Superior temporal gyrus (tissue), 1 donor: ENCODE results near the gene ARHGAP28.
A peak's percentile ranks its signal among the peaks of the same experiment; 100 is the strongest.

Experiments used
- DNase-seq: peaks from one replicate; pipeline ENCODE4 v3.0.0-alpha.2; 2016; ENCODE audit errors: extremely low spot score

Gene ARHGAP28

DNA sequence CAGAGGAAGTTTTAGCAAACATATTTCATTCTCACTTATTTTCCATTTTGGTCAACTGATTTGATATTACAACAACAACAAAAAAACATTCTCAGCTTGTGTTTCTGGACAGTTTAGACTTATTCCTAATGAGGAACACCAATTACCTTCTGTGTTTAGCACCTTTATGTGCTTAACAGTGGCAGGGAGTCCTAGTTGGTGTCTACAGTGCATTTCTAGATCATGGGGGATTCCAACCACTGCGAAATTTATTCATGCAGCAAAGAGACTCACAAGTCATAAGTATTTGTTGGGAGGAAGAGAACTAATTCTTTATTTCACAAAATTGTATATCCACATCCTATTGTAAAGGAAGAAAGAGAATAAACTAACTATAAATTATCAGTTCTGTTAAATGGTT lies 4.2 kb downstream of the ARHGAP28 start:
- no peak for DNase-seq

GRCh38 chr18:6734726-6735430 lies 5.4 kb downstream of the ARHGAP28 start:
- DNase-seq = no peak

GRCh38 chr18:6737833-6738232 lies 8.3 kb downstream of the ARHGAP28 start:
- DNase-seq = no peak

- DNase-seq = no peak
Observed at GRCh38 chr18:6738622-6739021, 9.1 kb downstream of the ARHGAP28 start.

- peak; percentile 22 for DNase-seq
Observed at GRCh38 chr18:6741232-6741663, 11.7 kb downstream of the ARHGAP28 start.

- DNase-seq = no peak
Observed at GRCh38 chr18:6741786-6742185, 12.3 kb downstream of the ARHGAP28 start.

DNA sequence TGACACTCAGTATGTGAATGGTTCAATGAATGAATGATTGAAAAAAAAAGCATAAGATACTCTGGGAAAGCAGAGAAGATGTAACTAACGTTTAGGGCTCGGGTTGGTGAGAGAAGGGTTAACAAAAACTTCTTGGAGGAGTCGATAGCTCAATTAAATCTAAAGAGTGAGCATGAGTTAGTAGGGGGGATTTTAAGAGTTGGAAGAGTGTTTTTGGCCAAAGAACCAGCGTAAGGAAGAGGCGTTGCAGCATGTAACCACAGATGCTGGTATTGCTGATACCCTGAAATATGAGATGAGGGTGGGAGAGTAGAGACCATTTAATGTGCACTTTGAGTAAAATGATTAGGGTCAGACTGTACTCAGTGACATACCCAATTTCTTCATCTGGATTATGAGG lies 14.5 kb downstream of the ARHGAP28 start:
- no peak for DNase-seq

DNA sequence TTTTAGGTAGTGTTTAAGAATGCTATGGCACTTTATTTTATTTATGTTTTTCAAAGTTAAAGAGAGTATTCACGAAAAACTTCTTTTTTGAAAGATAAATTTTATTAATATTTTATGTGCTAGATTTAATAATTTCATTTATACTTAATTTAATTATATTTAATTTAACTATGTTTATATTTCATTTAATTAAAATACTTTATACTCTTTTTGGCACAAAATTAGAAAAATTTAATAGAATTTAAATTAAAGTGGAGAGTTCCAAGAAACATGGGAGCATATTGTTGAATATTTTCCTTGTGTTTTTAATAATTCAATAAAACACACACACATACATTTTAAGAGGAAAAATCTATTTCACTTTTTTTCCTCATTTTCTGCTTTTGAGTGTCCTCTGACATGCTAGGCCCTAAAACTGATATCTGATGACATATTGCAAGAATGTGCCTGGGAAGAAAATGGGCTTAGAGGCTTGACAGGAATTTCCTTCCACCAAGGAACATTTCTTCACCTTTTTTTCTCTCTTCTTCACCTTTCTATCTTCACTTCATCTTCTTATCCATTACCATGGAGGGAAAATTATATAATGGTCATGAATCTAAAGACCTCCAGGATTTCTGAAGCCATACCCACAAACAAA lies 15.4 kb downstream of the ARHGAP28 start:
- no peak for DNase-seq

DNA sequence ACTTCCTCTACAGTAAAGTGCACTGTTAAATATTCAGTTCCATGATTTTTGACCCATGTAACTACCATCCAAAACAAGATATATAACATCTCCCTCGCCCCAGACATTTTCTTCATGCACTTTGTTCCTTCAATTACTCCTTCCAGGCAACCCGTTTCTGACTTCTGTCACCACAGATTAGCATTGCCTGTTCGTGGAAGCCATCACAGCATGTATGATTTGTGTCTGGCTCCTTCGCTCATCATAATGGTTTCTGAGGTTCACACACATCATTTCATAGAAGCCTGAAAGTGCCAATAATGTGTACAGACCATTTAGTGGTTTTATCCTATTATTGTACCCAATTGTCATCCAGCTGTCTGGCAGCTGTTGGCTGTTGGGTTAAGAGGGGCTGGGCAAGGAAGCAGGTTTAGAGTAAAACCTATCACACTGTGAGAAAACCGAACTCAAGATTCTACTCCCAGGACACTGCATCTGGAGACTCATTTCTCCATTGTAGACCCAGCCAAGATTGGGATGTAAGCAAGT lies 16.1 kb downstream of the ARHGAP28 start:
- no peak for DNase-seq

GRCh38 chr18:6746386-6746960 lies 17.0 kb downstream of the ARHGAP28 start:
- DNase-seq = no peak

DNA sequence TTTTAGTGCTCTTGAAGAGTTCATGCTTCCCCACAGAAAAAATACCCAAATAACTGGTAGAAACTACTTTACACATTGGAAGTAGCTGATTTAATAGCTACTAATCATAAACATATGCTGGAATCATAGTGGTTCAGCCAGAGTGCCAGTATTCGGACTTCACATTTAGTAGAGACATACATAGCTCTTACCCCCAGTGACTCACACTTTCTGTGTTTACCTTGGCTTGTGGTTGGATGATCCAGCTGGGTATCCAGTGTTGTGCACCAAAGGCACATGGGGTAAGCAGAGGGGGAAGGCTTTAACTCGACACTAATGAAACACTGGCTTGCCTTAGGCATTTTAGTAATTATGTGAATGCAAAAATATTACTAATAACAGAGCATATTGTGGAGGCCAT lies 18.1 kb downstream of the ARHGAP28 start:
- DNase-seq = no peak

DNA sequence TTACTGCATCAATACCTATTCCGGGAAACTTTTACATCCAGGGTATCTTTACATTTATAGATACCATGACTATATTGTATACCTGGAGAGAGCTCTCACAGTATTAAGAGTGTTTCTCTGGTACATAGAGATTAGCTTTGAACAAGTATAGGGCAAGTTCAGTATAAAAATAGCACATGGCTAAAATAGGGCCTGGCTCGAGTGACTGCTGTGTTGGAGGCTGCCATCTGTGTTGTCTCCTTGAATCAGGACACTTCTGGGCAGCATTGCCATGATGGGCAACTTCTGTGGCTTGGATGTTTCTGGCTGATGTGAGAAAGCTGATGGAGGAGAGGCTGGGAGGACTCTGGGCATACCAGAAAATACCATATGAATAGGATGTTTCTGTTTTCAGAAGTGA lies 18.7 kb downstream of the ARHGAP28 start:
- DNase-seq = no peak

DNA sequence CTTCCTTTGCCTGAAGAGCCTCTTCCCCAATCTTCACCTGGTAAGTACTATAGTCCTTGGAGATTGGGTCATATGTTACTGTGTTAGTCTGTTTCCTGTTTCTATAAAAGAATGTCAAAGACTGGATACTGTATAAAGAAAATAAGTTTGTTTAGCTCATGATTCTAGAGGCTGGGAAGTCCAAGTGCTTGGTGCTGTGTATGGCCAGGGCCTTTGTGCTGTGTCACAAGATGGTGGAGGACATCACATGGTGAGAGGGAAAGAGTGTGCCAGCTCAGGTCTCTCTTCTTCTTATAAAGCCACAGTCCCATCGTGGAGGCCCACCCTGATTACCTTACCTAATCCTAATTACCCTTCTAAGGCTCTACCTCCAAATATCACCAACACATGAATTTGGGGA lies 20.9 kb downstream of the ARHGAP28 start:
- DNase-seq = no peak

- DNase-seq = no peak
Observed at GRCh38 chr18:6751222-6751621, 21.7 kb downstream of the ARHGAP28 start.

DNA sequence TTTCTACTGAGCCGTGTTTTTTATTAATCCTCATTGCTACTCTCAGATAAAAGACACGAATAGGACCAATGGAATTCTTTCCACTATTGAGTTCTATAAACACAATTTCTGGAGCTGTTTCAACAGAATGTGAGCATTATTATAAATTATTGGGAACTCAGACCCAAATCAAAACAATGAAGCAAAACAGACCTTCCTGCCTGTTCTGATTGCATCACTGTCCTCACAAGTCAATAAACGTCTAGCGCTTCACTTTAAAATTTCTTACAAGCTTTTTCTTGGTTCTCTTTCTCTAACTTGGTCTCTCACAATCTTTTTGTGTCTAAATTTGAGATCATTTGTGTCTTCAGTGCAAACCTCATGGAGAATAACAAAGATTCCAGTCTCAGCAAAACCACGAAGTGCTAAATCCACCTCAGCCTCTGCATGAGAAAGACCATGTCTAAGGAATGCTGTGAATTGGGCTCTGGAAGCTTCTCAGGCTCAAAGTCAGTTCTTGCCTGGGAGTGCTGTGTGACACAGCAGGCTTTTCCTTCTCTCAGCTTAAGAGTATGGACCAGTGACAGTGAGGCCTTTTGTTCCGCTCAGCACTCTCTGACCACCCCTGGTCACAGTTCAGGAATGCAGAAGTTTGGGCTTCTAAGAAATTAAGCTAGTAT lies 22.8 kb downstream of the ARHGAP28 start:
- no peak for DNase-seq

GRCh38 chr18:6755107-6755506 lies 25.6 kb downstream of the ARHGAP28 start:
- no peak for DNase-seq

GRCh38 chr18:6757931-6758330 lies 28.4 kb downstream of the ARHGAP28 start:
- no peak for DNase-seq

- no peak for DNase-seq
Observed at GRCh38 chr18:6759579-6759978, 30.1 kb downstream of the ARHGAP28 start.

DNA sequence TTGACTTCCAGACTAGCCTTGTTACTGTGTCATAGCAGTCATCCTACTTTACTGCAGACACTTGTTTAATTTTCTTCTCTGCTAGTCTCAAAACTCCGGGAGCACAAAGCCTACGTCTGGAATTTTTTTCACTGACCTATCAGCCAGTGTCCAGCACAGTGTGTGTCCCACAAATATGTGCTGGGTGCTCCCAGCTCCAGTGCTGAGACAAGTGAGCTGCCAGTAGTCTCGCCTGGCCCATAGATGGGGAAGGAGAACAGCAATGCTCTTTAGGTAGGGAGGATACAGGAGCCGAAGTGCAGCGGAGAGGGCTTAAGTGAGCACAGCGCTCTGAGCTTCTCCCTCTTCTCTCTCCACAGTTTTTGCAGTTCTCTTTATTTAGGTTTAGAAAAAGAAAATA lies 34.0 kb downstream of the ARHGAP28 start:
- no peak for DNase-seq

DNA sequence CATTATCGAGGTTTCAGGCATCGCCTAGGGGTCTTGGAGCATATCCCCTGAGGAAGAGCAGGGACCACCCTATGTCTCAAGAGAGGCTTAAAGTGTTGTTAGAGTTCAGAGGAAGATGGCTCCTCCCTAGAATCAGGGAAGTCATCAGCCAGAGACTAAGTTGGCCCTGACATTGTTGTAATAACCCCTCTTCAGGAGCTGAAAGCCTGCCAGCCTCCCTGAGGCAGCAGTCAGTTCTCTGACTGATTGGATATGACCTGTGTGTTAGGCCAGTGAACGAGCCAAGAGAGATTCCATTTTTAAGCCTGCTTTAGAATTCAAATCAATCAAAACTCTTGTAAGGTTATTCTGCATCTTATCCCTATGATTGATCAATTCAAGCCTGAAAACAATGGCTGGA lies 34.9 kb downstream of the ARHGAP28 start:
- DNase-seq = no peak

DNA sequence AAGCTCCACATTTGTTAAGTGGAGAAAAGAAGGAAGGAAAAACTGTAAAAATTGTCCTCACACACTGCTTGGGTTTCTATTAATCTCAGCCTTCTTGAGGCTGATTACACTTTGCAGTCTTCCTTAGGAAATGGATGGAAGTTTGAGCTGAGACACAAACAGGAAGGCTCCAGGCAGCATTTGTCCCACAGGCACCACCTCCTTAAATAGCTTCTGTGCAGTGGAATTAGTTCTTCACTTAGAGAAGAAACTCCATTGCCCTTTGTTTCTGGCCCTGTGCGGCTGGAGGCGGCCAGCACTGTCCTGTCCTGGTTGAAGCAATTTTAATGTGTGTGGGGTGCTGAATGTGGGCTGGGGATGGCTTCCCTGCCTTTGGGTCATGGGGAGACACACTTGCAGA lies 44.3 kb downstream of the ARHGAP28 start:
- no peak for DNase-seq

- no peak for DNase-seq
Observed at GRCh38 chr18:6775237-6775636, 45.7 kb downstream of the ARHGAP28 start.

- no peak for DNase-seq
Observed at GRCh38 chr18:6775702-6776101, 46.2 kb downstream of the ARHGAP28 start.
